ENCODE data around the gene UBALD1. TPM values are rescaled to one million over a fixed set of nuclear protein-coding genes. Genes with fewer than 3 reads are reported as not detected.

UBALD1 gene
- total and polyA plus RNA-seq, 2 donors (not counting 1 experiment from before 2014, with no cell fraction given): 25.6 to 31.7 TPM

DNA sequence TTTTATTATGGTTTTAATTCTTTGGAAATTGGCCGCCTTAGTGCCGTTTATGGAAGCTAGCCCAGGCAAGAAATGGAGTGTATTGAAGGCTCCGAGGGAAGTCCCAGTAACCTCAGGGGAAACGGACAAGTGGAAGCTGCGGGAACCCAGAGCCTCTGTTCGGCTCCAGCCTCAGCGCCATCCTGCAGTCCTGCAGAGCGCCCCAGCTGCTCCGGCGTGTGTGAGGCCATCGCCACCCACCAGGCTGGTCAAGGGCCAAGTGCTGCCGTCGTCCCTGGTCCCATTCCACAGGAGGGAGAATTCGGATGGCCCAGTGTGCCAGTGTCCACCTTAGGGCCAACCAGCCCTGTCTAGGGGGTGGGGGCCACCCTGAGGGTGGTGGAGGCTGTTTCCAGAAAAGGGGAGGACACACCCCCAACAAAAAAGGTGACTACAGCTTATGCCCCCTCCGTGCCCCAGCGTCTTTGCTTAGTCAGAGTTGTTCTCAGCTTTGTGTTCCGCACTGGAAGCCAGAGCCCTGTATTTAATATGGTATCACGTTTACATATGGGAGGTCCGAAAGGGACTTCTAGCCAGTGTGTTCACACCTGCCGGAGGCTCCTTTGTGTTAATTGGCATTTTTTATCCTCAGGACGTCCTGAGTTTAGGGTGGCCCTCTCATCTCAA lies 22.9 kb upstream of the UBALD1 start:
- Histone ChIP-seq H3K9me3 (ENCODE audit: control extremely low read depth in 1 of 3, control insufficient read depth in 2 of 3, insufficient read depth in 1 of 3, low read length in 2 of 3) (no peaks in the 10 kb centered on the region), H3K36me3 (replicated peaks in 1 of 2; ENCODE audit: control extremely low read depth in 1 of 2, control insufficient read depth in 1 of 2, extremely low read depth in 1 of 2, insufficient read depth in 2 of 2, low read length in 1 of 2) (peaks cover 0 to 16% of the 10 kb centered on the region in 2 experiments), H4K20me1 (ENCODE audit: control insufficient read depth, insufficient read depth, low read length, poor library complexity, severe bottlenecking) (peaks cover 82% of the 10 kb centered on the region), H3K4me3 (ENCODE audit: control extremely low read depth in 1 of 5, extremely low read depth in 1 of 5, insufficient read depth in 1 of 5, low read depth in 2 of 5, low read length in 4 of 5) (no peak overlapping the region), H3K27me3 (replicated peaks in 1 of 4; ENCODE audit: control extremely low read depth in 1 of 4, control insufficient read depth in 3 of 4, insufficient read depth in 4 of 4, low read length in 3 of 4) (no peaks in the 10 kb centered on the region), H3K79me2 (ENCODE audit: control insufficient read depth, insufficient read depth, low read length) (peaks cover 95% of the 10 kb centered on the region), H3K9ac (ENCODE audit: low read length) (no peak overlapping the region), H3K4me2 (replicated peaks; ENCODE audit: low read depth, low read length, poor library complexity, severe bottlenecking) (no peak overlapping the region), H3K4me1 (ENCODE audit: control insufficient read depth in 2 of 2, insufficient read depth in 2 of 2, low read length in 2 of 2) (peaks cover 9 to 17% of the 10 kb centered on the region in 2 donors), H2AFZ (ENCODE audit: insufficient read depth, low read depth, low read length, poor library complexity, severe bottlenecking) (no peak overlapping the region), H3K27ac (ENCODE audit: low read length in 2 of 2) (no peak overlapping the region)
- no peak overlapping the region for H3K4me3 Mint-ChIP-seq
- DNase-seq (no peak), ATAC-seq (ENCODE audit: low read depth) (no peak)
- H3K4me1 Mint-ChIP-seq: peaks cover 18% of the 10 kb centered on the region
- no peak overlapping the region for H3K27ac Mint-ChIP-seq
- H3K9me3 Mint-ChIP-seq (ENCODE audit: insufficient read depth): no peaks in the 10 kb centered on the region
- TF ChIP-seq EZH2 (IDR thresholded peaks at IDR 0.05; ENCODE audit: borderline replicate concordance, insufficient read depth, low read depth, low read length, poor library complexity, severe bottlenecking) (no peak), CTCF (IDR thresholded peaks at IDR 0.05) (no peak)
- no peaks in the 10 kb centered on the region for H3K27me3 Mint-ChIP-seq
- POLR2A ChIA-PET: interaction anchor here (0.6 to 0.7 kb wide), 2 partner anchors 17 to 22 kb away, joined by 3 to 9 read pairs; no protein-coding TSS in a partner anchor
- CTCF ChIA-PET: interaction anchor here (1.2 kb wide), 1 partner anchor 12 kb away, joined by 6 read pairs; no protein-coding TSS in a partner anchor
- intact Hi-C loops (cut with micrococcal nuclease): no loop called here
- WGBS (ENCODE audit: insufficient coverage): 95% methylated on average over 19 of the region's 21 CpGs

- 96% methylated on average over 10 of the region's 13 CpGs for WGBS (ENCODE audit: insufficient coverage)
- Histone ChIP-seq H3K4me1 (ENCODE audit: control insufficient read depth in 2 of 2, insufficient read depth in 2 of 2, low read length in 2 of 2) (peaks cover 6 to 8% of the 10 kb centered on the region in 2 donors), H3K36me3 (replicated peaks in 1 of 2; ENCODE audit: control extremely low read depth in 1 of 2, control insufficient read depth in 1 of 2, extremely low read depth in 1 of 2, insufficient read depth in 2 of 2, low read length in 1 of 2) (peaks cover 0 to 16% of the 10 kb centered on the region in 2 experiments), H3K27ac (ENCODE audit: low read length in 2 of 2) (no peak overlapping the region), H4K20me1 (ENCODE audit: control insufficient read depth, insufficient read depth, low read length, poor library complexity, severe bottlenecking) (peaks cover 81% of the 10 kb centered on the region), H3K4me3 (ENCODE audit: control extremely low read depth in 1 of 5, extremely low read depth in 1 of 5, insufficient read depth in 1 of 5, low read depth in 2 of 5, low read length in 4 of 5) (no peak overlapping the region), H2AFZ (ENCODE audit: insufficient read depth, low read depth, low read length, poor library complexity, severe bottlenecking) (no peak overlapping the region), H3K9ac (ENCODE audit: low read length) (no peak overlapping the region), H3K27me3 (replicated peaks in 1 of 4; ENCODE audit: control extremely low read depth in 1 of 4, control insufficient read depth in 3 of 4, insufficient read depth in 4 of 4, low read length in 3 of 4) (no peaks in the 10 kb centered on the region), H3K9me3 (ENCODE audit: control extremely low read depth in 1 of 3, control insufficient read depth in 2 of 3, insufficient read depth in 1 of 3, low read length in 2 of 3) (peaks cover 0 to 3% (median 0%) of the 10 kb centered on the region in 3 donors), H3K79me2 (ENCODE audit: control insufficient read depth, insufficient read depth, low read length) (peaks cover 98% of the 10 kb centered on the region), H3K4me2 (replicated peaks; ENCODE audit: low read depth, low read length, poor library complexity, severe bottlenecking) (no peak overlapping the region)
- Mint-ChIP-seq H3K9me3 (ENCODE audit: insufficient read depth) (peaks cover 2% of the 10 kb centered on the region), H3K4me1 (peaks cover 14% of the 10 kb centered on the region), H3K27ac (no peak overlapping the region), H3K27me3 (no peaks in the 10 kb centered on the region), H3K4me3 (no peak overlapping the region)
- CTCF ChIA-PET: interaction anchor here (0.7 kb wide), 1 partner anchor 250 kb away, joined by 3 read pairs; no protein-coding TSS in a partner anchor
- intact Hi-C loops (cut with micrococcal nuclease): no loop called here
- ATAC-seq (ENCODE audit: low read depth) (no peak), DNase-seq (no peak)
- POLR2A ChIA-PET: no interaction called here
- TF ChIP-seq EZH2 (IDR thresholded peaks at IDR 0.05; ENCODE audit: borderline replicate concordance, insufficient read depth, low read depth, low read length, poor library complexity, severe bottlenecking): no peak
- TF ChIP-seq CTCF (IDR thresholded peaks at IDR 0.05): no peak
Measured at GRCh38 chr16:4636196-4636595, 21.5 kb upstream of the UBALD1 start.
